Stimulated activated CD4-positive, alpha-beta T cell treated with anti-CD3 and anti-CD28 coated beads, Interleukin-4, amount 100 ng/mL, for 48 hours (primary cell): ENCODE data around the gene MIEF2.

ENCODE experiments used
- DNase-seq, 2 donors: peaks; one replicate each; pipeline ENCODE4 v3.0.0-alpha.2; 2020; ENCODE audit warnings: low read depth in 2 of 2

MIEF2 gene

DNA sequence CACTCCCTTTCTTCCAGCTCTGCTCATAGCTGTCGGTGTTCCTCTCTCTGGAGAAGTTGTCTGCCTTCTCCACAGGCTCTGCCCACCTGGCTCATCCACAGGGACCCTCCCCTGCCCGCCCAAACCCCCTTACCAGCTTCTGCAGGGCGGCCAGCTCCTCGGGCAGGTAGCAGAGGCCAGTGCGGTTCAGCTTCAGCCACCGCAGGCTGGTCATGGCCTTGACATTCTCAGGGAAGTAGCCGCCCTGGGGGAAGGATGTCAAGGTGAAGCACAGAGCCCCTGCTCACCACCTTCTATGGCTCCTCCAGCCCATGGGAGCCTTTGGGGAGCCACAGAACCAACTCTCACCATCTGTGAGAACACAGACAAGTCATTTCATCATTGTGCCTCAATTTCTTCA lies 3.7 kb upstream of the MIEF2 start:
- DNase-seq: no peak

DNA sequence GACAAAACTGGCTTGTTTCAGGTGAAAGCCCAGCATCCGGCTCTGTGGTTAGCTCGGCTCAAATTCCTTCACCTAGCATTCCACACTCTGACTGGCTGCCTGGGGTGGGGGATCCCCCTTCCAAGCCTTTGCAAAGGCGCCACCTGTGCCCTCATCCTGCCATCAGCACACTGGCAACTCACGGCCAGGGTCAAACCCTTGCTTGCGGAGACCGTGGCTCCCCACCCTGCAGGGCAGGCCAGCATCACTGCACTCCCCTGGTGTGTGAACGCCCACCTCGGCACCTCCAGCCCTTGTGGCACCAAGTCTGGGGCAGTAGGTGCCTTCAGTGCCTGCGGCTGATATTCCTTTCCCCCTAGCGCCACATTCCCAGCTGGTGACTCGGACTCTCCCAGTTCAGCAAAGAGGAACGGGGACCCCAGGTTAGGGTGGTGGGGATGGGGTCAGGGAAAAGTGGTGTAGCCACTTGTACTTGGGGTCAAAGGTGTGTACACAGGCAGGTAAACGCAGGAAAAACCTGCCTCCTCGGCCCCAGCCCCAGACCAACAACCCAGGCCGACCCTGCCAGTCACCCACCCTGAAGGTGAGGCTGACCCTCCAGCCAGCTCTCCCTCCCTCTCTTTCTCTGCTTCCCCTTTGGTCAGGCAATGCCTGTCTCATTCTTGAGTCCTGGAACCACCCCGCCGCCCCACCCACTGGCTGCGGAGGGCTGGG lies 3.0 kb upstream of the MIEF2 start:
- peak in 1 of 2 donors; percentile 25 for DNase-seq

DNA sequence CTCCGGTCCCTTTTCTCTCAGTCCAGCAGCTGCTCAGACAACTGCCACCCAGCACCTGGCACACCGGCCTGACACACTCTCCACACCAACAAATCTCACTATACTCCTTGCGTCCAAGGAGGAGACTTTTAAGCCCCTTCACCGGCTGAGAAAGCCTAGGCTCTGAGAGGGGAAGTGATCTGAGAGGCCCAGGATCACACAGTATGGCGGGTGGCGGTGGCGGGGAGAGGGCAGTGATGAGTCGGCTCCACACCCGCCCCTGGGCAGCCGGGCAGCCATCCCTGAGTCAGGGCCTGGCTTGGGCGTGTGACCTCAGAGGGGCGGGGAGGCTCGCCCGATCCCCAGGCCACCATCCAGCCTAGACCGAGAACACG lies 2.5 kb upstream of the MIEF2 start:
- peak; percentile 42 to 50 for DNase-seq

DNA sequence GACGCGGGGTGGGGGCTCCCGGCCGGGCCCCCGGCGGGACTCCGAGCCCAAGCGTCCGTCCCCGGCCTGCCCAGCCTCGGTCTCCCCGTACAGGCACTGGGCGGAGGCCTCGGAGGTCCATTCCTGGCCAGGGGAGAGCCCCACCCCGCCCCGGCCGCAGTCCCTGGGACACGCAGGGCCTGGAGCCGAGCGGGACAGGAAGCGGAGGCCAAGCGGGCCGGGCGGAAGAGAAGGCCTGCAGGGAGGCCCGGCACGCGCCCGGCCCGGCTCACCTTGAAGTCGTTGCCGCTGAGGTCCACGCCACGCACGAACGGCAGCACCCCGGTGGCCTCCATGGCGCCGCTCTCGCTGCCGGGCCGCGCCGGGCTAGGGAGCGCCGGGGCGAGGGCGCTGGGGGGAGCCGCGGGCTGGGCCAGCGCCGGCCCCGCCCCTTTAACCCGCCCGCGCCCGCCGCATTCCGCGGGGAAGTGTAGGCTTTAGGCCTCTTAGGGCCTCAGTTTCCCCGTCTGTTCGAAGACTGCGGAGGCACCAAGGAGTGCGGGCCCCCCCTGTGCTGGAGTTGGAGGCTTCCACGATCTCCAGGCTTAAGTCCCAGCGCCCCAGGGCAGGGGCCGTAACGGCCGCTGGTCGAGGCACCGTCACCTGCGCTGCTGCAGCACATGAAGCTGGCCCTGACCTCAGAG lies 2.0 kb upstream of the MIEF2 start, which contains the start of gene FLII:
Gene FLII, minus strand, starts transcription at position 383 of the 683 bp plus-strand sequence. Its CDS starts 48 bp downstream, at position 335.
- peak; percentile 41 for DNase-seq

DNA sequence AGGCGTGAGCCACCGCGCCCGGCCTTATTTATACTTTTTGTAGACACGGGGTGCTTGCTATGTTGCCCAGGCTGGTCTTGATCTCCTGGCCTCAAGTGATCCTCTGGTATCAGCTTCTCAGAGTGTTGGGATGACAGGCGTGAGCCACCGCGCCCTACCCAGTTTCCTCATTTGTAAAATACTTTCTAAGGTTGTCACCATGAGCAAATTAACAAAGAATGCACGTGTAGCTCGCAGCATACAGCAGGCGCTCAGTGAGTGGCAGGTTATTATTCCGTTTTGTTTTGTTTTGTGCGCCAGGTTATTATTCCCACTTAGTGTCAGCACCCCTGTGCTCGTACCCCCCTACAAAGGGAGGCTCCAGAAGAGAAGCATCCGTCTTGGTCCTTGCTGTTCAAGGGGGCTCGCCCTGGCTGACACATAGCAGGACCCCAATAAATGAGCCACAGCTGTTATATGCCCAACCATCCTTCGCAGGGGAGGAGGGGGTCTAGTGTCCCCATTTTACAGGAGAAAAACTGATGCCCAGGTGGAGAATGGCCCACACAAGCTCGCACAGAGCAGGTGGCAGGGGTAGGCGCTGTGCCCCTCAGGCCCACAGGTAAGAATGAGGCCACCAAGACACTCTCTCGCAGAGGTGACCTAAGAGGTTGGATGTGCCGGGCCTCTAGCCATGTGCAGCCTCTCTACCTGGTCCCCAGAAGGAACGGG lies 686 bp upstream of the MIEF2 start:
- DNase-seq: no peak

DNA sequence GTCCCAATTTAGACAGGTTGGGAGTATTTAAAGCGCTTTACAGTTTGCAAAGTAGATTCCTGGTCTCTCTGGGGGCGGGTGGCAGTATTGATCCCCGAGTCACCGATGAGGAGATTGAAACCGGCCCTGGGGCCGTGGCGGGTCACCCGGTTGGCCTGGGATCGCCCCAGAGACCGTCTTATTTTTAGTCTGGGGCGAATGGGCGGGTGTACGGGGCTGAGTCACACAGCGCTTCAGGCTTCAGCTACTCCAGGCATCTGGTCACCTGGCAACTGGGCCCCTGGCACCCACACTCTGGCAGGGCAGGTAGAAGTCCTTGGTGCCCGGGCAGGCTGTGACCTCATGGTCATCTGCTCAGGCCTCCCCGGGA lies 669 bp downstream of the MIEF2 start:
- peak in 1 of 2 donors; percentile 32 for DNase-seq

DNA sequence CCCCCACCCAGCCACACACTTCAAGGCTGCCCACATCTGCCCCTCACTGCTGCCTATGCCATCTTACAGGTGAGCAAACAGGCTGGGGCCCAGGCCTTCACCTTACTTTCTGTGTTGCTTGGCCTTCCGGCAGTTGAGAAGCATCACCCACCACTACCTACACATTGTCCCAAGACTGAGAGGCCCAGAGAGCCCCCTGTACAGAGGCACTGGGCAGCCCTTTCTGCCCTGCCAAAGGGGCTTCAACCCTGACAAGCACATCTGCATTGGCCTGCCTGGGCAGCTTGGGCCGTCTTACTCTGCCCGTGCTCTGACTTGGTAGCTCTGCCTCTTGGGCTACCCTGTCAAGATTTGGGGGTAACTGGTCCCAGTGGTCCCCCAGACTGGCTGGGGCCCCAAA lies 1.2 kb downstream of the MIEF2 start:
- no peak for DNase-seq

DNA sequence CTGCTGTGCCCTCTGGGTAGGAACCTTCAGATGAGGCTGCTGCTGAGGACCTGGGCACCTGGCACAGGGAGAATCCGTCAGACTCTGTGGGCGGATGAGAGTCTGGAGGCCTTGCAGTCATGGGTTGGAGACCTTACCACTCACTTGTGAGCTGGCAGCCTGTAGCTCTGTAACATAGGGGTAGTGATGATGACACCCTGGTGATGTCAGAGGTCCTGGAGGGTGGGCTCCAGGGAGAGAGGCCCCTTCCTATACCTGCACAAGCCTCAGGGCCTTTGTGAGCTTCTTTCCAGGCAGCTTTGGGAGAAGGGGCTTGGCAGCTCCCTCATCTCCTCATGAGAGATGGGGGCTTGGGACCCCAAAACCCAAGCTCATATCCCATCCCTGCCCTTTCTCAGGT lies 1.6 kb downstream of the MIEF2 start:
- DNase-seq: no peak

DNA sequence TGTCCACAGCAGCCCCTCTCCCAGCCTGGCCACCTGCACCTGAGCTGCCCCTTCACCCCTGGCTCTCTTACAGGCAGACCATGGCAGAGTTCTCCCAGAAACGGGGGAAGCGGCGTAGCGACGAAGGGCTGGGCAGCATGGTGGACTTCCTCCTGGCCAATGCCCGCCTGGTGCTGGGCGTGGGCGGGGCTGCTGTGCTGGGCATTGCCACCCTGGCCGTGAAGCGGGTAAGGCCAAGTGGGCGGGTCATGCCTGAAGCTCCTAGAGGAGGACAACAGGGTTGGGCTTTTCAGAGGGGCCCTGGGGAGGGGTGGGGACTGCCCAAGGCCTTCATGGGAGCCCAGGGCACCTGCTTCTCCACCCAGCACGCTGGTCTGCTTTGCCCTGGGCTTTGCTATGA lies 2.2 kb downstream of the MIEF2 start:
- DNase-seq: no peak

DNA sequence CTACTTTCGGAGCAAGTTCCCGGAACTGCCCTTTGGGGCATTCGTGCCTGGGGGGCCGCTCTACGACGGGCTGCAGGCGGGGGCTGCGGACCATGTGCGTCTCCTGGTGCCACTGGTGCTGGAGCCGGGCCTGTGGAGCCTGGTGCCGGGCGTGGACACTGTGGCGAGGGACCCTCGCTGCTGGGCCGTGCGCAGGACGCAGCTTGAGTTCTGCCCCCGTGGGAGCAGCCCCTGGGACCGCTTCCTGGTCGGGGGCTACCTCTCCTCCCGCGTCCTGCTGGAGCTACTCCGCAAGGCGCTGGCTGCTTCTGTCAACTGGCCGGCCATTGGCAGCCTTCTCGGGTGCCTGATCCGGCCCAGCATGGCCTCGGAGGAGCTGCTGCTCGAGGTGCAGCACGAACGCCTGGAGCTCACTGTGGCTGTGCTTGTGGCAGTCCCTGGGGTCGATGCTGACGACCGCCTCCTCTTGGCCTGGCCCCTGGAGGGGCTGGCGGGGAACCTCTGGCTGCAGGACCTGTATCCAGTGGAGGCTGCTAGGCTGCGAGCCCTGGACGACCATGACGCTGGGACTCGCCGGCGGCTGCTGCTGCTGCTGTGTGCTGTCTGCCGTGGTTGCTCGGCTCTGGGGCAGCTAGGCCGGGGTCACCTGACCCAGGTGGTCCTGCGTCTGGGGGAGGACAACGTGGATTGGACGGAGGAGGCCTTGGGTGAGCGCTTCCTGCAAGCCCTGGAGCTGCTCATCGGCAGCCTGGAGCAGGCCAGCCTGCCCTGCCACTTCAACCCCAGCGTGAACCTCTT lies 3.6 kb downstream of the MIEF2 start:
- no peak for DNase-seq

DNA sequence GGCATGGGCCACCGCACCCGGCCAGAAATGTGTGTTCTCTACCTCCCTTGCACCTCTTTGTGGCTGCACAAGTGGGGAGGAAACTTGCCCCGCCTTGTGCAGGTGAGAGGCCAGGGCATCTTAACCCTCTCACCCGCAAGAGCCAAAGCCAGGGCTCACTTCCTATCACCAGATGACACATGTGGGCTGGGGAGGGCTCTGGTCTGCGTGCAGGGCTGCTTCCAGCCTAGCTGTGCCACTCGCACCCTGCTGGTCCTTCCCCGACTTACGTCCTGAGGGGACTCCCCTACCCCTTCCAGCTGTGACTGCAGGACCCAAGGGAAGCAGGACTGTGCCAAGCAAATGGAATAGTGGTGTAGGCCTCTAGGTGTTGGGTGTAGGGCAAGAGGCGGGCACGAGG lies 6.9 kb downstream of the MIEF2 start:
- no peak for DNase-seq

DNA sequence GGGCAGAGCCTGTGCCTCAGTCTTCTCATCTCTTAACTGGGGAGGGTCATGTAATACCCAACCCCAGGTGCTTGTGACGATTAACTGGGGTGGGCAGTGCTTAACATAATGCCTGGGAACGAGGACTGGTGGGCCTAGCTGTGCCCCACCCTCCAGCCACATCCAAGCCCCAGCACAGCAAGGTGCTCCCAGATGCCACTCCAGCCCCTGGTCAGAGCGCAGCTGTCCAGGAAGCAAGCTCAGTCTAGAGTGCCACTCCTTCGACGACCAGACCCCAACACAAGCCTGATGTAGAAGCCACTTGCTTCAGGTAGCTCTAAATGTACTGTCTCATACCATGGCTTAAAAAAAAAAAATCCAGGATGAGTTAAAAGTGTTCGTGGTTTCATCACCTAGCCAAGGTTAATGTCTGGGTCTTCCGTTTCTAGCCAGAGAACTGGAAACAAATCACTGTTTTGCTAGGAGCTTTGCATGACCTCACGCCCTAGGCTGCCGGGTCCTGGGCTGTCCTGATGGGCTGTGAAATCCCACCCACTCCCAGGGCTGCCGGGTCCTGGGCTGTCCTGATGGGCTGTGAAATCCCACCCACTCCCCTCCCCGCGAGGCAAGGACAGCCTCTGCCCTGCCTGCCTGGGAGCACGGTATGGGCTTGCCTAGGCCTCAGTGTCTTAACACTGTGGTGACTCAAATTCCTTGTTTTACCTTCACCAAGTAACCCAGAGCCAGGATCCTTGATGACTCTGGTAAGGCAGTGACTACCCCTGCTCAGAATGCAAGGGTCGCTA lies 7.7 kb downstream of the MIEF2 start:
- DNase-seq: no peak

DNA sequence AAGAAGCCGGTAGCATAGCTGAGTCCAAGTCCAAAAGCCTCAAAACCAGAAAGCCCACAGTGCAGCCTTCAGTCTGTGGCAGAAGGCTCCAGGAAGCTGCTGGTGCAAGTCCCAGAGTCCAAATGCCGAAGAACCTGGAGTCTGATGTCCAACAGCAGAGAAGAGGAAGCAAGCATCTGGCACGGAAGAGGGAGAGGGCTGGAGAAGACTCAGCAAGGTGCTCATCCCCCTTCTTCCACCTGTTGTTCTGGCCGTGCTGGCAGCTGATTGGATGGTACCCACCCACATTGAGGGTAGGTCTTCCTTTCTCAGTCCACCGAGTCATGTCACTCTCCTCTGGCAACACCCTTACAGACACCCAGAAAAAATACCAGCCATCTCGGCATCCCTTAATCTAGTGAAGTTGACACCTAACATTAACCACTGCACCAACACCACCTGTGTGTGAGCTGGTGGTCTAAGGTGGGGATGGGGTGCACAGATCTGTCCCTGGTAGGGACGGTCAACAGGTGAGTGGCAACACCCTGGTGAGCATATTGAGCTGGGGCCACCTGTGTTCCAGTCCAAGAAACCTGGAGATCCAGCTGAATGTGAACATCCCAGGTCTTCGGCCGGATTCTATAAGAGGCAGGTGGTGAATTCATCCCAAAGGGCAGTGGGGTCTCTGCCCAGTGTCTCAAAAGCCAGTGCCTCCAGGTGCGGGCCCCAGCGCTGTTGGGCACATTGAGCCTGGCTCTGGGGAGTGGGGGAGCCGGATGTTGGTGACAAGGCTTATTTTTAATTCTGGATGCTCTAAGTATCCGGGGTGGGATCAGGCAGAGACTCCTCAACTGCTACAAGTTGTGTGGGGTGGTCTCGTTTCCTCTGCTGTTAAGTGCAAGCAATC lies 9.8 kb downstream of the MIEF2 start:
- no peak for DNase-seq

DNA sequence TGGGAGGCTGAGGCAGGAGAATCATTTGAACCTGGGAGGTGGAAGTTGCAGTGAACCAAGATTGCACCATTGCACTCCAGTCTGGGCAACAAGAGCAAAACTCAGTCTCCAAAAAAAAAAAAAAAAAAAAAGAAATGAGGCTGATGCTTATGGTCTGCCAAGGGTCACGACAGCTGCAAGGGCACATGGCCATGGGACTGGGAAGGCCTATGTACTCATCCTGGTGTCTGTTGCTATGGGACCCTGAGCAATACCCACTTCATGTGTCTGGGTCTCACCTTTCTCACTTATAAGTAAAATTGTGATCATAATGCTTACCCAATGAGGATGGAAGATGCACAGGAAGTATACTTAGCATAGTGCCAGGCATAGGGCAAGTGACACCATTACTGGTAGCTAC lies 16.6 kb downstream of the MIEF2 start:
- DNase-seq: no peak

DNA sequence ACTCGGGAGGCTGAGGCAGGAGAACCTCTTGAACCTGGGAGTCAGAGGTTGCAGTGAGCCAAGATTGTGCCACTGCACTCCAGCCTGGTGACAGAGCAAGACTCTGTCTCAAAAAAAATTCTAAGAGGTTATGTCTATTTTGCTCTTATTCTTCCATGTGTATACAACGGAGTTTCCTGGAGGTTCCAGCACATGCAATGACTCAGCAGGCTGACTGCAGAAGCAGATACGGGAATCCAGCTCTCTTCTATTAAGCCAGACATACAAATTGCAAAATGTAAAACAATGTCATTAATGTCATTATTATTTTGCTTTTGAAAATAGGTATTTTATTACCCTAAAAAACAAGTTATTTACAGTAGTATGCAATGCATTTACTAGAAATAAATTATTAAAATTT lies 18.4 kb downstream of the MIEF2 start:
- DNase-seq: no peak

DNA sequence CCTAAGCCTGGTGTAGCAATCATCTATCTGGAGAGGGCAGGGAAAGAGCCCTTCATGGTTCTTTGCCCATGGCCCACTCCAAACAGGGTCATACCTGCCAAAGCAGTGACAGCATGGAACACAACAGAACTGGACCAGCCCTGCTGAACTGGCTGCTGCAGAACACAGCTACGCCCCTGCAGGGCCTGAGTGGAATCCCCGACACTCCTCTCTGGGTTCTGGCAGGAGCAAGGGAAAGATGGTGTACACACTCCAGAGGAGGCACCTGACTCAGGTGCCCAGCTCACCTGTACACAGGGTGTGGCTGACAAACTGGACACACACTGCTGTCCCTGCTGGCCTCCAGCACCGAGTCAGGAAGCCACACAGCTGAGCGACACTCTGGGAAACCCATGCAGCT lies 19.8 kb downstream of the MIEF2 start:
- DNase-seq: no peak

DNA sequence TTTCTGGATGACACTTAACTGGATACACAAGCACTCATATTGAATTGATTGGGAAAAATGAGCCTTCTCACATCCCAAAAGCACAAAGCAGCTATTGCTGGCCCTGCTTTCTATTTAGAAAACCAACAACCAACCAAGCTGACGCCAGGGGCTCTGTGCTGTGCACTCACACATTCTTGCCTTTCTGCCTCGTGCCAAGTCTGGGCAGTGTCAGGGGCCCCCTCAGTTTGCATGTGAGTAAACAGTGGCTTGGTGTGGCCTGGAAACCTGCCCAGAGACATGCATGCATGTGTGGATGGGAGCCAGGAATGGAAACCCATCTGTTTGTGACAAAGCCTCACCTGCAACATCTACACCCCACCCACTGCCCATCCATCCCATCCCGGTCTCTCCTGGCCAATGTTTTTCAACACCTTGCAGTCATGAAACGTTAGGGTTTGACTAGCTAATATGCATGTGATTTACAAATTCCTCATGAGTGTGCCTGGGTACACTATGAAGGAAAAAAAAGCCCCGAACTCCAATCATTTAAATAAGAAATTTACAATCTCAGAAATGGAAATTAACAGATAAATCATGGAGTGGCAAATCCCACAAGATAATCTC lies 20.4 kb downstream of the MIEF2 start:
- no peak for DNase-seq

DNA sequence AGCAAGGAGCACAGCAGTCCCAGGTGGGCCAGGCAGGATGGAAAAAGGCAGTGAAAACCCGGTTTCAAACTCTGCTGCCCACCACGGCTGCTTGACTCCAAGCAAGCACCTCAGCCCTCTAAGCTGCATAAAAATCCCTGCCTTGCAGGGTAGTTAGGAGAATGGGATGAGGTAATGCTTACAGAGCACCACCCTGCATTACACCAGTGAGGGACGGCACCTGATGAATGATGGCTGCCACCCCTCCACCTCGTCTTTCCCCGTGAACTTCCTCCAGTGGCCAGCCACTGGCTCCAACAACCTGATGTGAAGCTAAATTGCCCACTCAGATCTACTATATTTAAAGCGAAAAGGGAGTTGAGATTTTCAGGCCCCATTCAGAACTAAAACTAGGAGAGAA lies 21.3 kb downstream of the MIEF2 start:
- no peak for DNase-seq

DNA sequence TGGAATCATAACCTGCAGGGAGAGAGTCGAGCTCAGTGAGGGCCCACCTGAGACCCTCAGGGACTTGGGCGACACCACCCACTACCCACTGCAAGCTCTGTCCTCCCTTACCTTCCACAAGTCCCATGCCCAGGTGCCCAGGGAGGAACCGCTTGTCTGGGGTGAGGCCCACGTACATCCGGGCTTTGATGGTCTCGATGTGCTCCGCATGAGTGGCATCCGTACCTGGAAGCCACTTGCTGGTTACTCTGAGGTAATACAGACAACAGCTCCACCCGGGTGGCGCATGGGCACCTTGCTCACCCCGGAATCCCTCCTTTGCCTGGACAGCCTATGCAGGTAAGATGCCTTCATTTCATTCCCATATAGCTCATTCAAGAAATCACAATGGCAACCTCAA lies 24.8 kb downstream of the MIEF2 start:
- DNase-seq: no peak
